K562 (cell line): ENCODE results near the gene OR5A2. TPM values are rescaled to one million over a fixed set of nuclear protein-coding genes. Genes with fewer than 3 reads are reported as not detected.

Experiments
- MNT ChIP-seq, 2 experiments: fragments of 450-650 bp; conservative IDR thresholded peaks; 2 replicates each; pipeline ENCODE4 v1.6.1; 2017; ENCODE audit warnings: mild to moderate bottlenecking in 2 of 2, moderate library complexity in 2 of 2
- REST ChIP-seq, 2 experiments: fragments of 450-650 bp; formaldehyde crosslinking in 1 of 2; IDR thresholded peaks; 2 replicates each; pipeline versions ENCODE4 v1.4.0 to v1.6.1; 2014 to 2020; ENCODE audit warnings: mild to moderate bottlenecking in 2 of 2, borderline replicate concordance in 1 of 2, low read depth in 1 of 2
- TAL1 ChIP-seq: fragments of 450-650 bp; IDR thresholded peaks from 2 replicates; pipeline ENCODE4 v1.6.1; 2016; ENCODE audit warnings: mild to moderate bottlenecking
- ZNF408 ChIP-seq: fragments of 250-450 bp; sonication (Bioruptor Pico); IDR thresholded peaks from 2 replicates; pipeline ENCODE4 v1.4.0; 2020; ENCODE audit warnings: low read depth, mild to moderate bottlenecking, moderate library complexity
- polyA plus RNA-seq, 8 experiments: library from polyadenylated mRNA; depleted of rRNA in 4 of 8; stranded (reverse) in 5 of 8; unstranded in 3 of 8; fragments of >200 nt; fragmentation: Nextera tagmentation in 2 of 8; fragmentation: Illumina TruSeq in 1 of 8; extraction: Ambion mirVana in 2 of 8; extraction: Trizol in 1 of 8; gene quantifications; 2 replicates each; pipeline versions ENCODE4 v1.2.1 to v1.2.3, GENCODE V29; 2011 to 2014; ENCODE audit warnings: inconsistent platforms in 1 of 8, missing spikeins in 1 of 8
- total RNA-seq, 7 experiments: library from RNA; depleted of rRNA in 6 of 7; stranded (reverse); fragments of >200 nt in 6 of 7; fragmentation: Illumina TruSeq in 2 of 7; extraction: Trizol in 2 of 7; gene quantifications; 2 replicates each; pipeline versions ENCODE4 v1.2.1 to v1.2.3, GENCODE V29; 2011 to 2021; ENCODE audit warnings: low replicate concordance in 1 of 7

Gene OR5A2
- total and polyA plus RNA-seq, 9 of the 15 experiments (the other 6 are each of a cell fraction or from before 2014, with no cell fraction given): not detected

- no peak for TF ChIP-seq REST (IDR thresholded peaks at IDR 0.05; ENCODE audit: borderline replicate concordance)
- TF ChIP-seq REST (CRISPR knock-in tag; IDR thresholded peaks at IDR 0.05; ENCODE audit: low read depth): no peak
- no peak for TF ChIP-seq TAL1
- no peak for TF ChIP-seq ZNF408 (CRISPR knock-in tag)
- TF ChIP-seq MNT (conservative IDR thresholded peaks at IDR 0.05): no peak
Observed at GRCh38 chr11:59437770-59438169, 11.6 kb upstream of the OR5A2 start (continued).
